Gastrocnemius medialis (tissue), 4 donors: ENCODE data around the gene GPRC5A.

Experiments
- POLR2A ChIP-seq, 2 donors: fragments of 450-650 bp; IDR thresholded peaks; one replicate each; pipeline ENCODE4 v1.6.1; 2017; ENCODE audit warnings: antibody characterized with exemption in 2 of 2, mild to moderate bottlenecking in 2 of 2, moderate library complexity in 2 of 2
- TF ChIP-seq, protein P1 (sequence below), 5 experiments: fragments of 450-650 bp in 3 of 5; fragments of 200-600 bp in 2 of 5; sonication (generic) in 2 of 5; IDR thresholded peaks in 4 of 5; conservative IDR thresholded peaks in 1 of 5; 1 replicate in 4 of 5; 2 replicates in 1 of 5; pipeline ENCODE4 v1.5.1; 2016 to 2019; ENCODE audit warnings: antibody characterized with exemption in 5 of 5, mild to moderate bottlenecking in 3 of 5, moderate library complexity in 3 of 5

DNA sequence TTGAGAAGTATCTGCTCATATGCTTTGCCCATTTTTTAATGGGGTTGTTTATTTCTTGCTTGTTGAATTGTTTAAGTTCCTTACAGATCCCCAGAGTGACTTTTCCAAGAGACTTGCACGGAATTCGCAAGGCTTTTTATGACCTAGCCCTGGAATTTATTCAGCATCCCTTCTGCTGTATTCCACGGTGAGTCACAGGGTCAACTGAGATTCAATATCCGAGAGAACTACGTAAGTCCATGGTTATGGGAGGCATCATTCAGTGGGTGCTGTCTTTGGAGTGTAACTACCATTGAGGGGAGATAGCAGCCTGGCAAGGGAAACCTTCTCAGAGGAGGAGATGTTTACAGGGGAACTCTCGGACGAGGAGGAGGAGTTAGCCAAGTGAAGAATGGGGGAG, 20.9 kb upstream of the GPRC5A start:
- TF ChIP-seq, protein P1, sequence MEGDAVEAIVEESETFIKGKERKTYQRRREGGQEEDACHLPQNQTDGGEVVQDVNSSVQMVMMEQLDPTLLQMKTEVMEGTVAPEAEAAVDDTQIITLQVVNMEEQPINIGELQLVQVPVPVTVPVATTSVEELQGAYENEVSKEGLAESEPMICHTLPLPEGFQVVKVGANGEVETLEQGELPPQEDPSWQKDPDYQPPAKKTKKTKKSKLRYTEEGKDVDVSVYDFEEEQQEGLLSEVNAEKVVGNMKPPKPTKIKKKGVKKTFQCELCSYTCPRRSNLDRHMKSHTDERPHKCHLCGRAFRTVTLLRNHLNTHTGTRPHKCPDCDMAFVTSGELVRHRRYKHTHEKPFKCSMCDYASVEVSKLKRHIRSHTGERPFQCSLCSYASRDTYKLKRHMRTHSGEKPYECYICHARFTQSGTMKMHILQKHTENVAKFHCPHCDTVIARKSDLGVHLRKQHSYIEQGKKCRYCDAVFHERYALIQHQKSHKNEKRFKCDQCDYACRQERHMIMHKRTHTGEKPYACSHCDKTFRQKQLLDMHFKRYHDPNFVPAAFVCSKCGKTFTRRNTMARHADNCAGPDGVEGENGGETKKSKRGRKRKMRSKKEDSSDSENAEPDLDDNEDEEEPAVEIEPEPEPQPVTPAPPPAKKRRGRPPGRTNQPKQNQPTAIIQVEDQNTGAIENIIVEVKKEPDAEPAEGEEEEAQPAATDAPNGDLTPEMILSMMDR (IDR thresholded peaks at IDR 0.05 in 4 of 5, conservative IDR thresholded peaks at IDR 0.05 in 1 of 5): no peak
- no peak for TF ChIP-seq POLR2A (IDR thresholded peaks at IDR 0.05)
